Brain microvascular endothelial cell (primary cell): ENCODE results near the gene GPR37.

Experiments
- DNase-seq: peaks from one replicate; pipeline ENCODE4 v3.0.0-alpha.2; 2020
- H3K27ac ChIP-seq: fragments of 250-450 bp; sonication (Bioruptor Pico); 2 replicates; pipeline ENCODE4 v1.5.1; 2020; ENCODE audit warnings: mild to moderate bottlenecking, moderate library complexity
- H3K27me3 ChIP-seq: fragments of 250-450 bp; sonication (Bioruptor Pico); replicated peaks from 2 replicates; pipeline ENCODE4 v1.5.1; 2020; ENCODE audit warnings: mild to moderate bottlenecking
- H3K36me3 ChIP-seq: fragments of 250-450 bp; sonication (Bioruptor Pico); replicated peaks from 2 replicates; pipeline ENCODE4 v1.5.1; 2020; ENCODE audit warnings: mild to moderate bottlenecking
- H3K4me3 ChIP-seq: 2 replicates; pipeline ENCODE4 v1.5.1; 2011; ENCODE audit warnings: low read depth, mild to moderate bottlenecking, control low read depth, low read length, moderate library complexity
- CTCF ChIP-seq: IDR thresholded peaks from 2 replicates; pipeline ENCODE4 v1.5.1; 2011; ENCODE audit warnings: low read depth, mild to moderate bottlenecking, moderate library complexity, low read length, control low read depth, inconsistent platforms; ENCODE audit errors: missing control alignments
- in situ Hi-C: cut with HindIII; loops from 2 replicates; pipeline ENCODE4 v1.10.0; 2017; ENCODE audit warnings: low sequenced_read_pairs, low pct_ligation_motif_present

The GPR37 gene

GRCh38 chr7:124712017-124712416, 53.6 kb downstream of the GPR37 start:
- TF ChIP-seq CTCF: no peak
- no peak for DNase-seq
- Histone ChIP-seq H3K27me3 (no peaks in the 10 kb centered on the region), H3K27ac (no peak overlapping the region), H3K4me3 (no peak overlapping the region), H3K36me3 (no peaks in the 10 kb centered on the region)
- in situ Hi-C loops: no loop called here

GRCh38 chr7:124702385-124702784, 63.2 kb downstream of the GPR37 start:
- TF ChIP-seq CTCF: no peak
- no peak overlapping the region for H3K4me3 ChIP-seq
- DNase-seq: no peak
- H3K27me3 ChIP-seq: no peaks in the 10 kb centered on the region
- no peaks in the 10 kb centered on the region for H3K36me3 ChIP-seq
- in situ Hi-C loops: no loop called here
- H3K27ac ChIP-seq: no peak overlapping the region

GRCh38 chr7:124701955-124702354, 63.6 kb downstream of the GPR37 start:
- no peaks in the 10 kb centered on the region for H3K36me3 ChIP-seq
- no peak overlapping the region for H3K4me3 ChIP-seq
- no peak for TF ChIP-seq CTCF
- no peaks in the 10 kb centered on the region for H3K27me3 ChIP-seq
- no peak for DNase-seq
- in situ Hi-C loops: no loop called here
- H3K27ac ChIP-seq: no peak overlapping the region

GRCh38 chr7:124700655-124701054, 64.9 kb downstream of the GPR37 start:
- Histone ChIP-seq H3K27me3 (no peaks in the 10 kb centered on the region), H3K27ac (no peak overlapping the region), H3K36me3 (no peaks in the 10 kb centered on the region), H3K4me3 (no peak overlapping the region)
- DNase-seq: no peak
- TF ChIP-seq CTCF: no peak
- in situ Hi-C loops: no loop called here

- H3K36me3 ChIP-seq: no peaks in the 10 kb centered on the region
- H3K27me3 ChIP-seq: no peaks in the 10 kb centered on the region
- in situ Hi-C loops: no loop called here
- no peak overlapping the region for H3K27ac ChIP-seq
- no peak for TF ChIP-seq CTCF
- H3K4me3 ChIP-seq: no peak overlapping the region
- DNase-seq: no peak
Measured at GRCh38 chr7:124698964-124699363, 66.6 kb downstream of the GPR37 start.

GRCh38 chr7:124697746-124698145, 67.8 kb downstream of the GPR37 start:
- H3K36me3 ChIP-seq: no peaks in the 10 kb centered on the region
- in situ Hi-C loops: no loop called here
- no peak overlapping the region for H3K27ac ChIP-seq
- no peaks in the 10 kb centered on the region for H3K27me3 ChIP-seq
- no peak for TF ChIP-seq CTCF
- DNase-seq: no peak
- no peak overlapping the region for H3K4me3 ChIP-seq
